ENCODE data around the gene PSMA6.

DNA sequence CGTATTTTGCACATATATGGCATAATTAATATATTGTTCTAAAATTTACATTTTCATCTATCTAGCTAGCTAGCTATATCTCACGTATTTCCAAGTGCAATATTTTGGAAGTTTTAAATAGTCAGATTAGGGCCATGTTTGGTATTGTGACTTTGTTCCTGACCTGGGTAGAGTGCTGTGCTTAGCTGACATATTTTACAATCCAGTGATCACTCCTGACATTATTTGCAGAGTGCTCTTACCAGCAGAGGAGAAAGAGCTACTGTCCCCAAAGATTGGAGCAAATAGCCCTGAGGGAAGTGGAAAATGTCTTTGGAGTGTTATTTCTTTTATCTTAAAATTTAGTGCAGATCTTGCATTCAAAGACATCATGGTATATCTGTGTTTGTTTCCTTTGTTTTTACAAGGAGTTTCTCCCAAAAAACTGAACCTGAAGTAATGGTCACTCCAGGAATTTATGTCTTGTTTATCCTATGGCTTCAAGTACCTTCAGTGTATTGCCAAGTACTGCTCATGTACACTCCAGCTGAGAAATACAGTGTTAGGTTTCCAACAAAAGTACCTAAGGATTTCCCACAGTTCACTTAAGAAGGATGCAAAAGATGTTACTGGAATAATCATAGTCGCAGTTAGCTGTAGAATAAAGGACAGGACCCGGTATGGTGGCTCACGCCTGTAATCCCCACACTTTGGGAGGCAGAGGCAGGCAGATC, 49.4 kb upstream of the PSMA6 start:
- TF ChIP-seq, protein P1, sequence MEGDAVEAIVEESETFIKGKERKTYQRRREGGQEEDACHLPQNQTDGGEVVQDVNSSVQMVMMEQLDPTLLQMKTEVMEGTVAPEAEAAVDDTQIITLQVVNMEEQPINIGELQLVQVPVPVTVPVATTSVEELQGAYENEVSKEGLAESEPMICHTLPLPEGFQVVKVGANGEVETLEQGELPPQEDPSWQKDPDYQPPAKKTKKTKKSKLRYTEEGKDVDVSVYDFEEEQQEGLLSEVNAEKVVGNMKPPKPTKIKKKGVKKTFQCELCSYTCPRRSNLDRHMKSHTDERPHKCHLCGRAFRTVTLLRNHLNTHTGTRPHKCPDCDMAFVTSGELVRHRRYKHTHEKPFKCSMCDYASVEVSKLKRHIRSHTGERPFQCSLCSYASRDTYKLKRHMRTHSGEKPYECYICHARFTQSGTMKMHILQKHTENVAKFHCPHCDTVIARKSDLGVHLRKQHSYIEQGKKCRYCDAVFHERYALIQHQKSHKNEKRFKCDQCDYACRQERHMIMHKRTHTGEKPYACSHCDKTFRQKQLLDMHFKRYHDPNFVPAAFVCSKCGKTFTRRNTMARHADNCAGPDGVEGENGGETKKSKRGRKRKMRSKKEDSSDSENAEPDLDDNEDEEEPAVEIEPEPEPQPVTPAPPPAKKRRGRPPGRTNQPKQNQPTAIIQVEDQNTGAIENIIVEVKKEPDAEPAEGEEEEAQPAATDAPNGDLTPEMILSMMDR (IDR thresholded peaks at IDR 0.05), result no peak
- no peak for TF ChIP-seq EZH2phosphoT487 (IDR thresholded peaks at IDR 0.05)

Data from neural progenitor cell (in vitro differentiated cells).